Globus pallidus (tissue), 1 donor: Measurements from ENCODE around the gene UBE3D.

Source experiments
- DNase-seq: peaks from one replicate; pipeline ENCODE4 v3.0.0-alpha.2; 2015; ENCODE audit warnings: low spot score

Gene UBE3D

GRCh38 chr6:83065511-83066192, at the start of gene UBE3D:
Gene UBE3D, minus strand, starts transcription at chr6:83065841. Its CDS starts 123 bp downstream, at chr6:83065718.
- peak; percentile 82 for DNase-seq

GRCh38 chr6:83114164-83114563, 48.5 kb upstream of the UBE3D start:
- no peak for DNase-seq

- DNase-seq: no peak
These were observed 47.6 kb upstream of the UBE3D start for GRCh38 chr6:83113258-83113657.

GRCh38 chr6:83108378-83108777, 42.7 kb upstream of the UBE3D start:
- DNase-seq: no peak

- DNase-seq: no peak
These were observed 32.9 kb upstream of the UBE3D start for GRCh38 chr6:83098589-83098988.

GRCh38 chr6:83097675-83098074, 32.0 kb upstream of the UBE3D start:
- DNase-seq: no peak

- no peak for DNase-seq
These were observed 31.6 kb upstream of the UBE3D start for GRCh38 chr6:83097204-83097603.

GRCh38 chr6:83096791-83097190, 31.1 kb upstream of the UBE3D start:
- no peak for DNase-seq

GRCh38 chr6:83092756-83093399, 27.2 kb upstream of the UBE3D start:
- no peak for DNase-seq

- DNase-seq: no peak
These were observed 21.1 kb upstream of the UBE3D start for GRCh38 chr6:83086751-83087150.

- DNase-seq: no peak
These were observed 17.8 kb upstream of the UBE3D start for GRCh38 chr6:83083476-83083875.

GRCh38 chr6:83073615-83074014, 8.0 kb upstream of the UBE3D start:
- DNase-seq: peak; percentile 17

GRCh38 chr6:83072726-83073125, 7.1 kb upstream of the UBE3D start:
- no peak for DNase-seq

GRCh38 chr6:83071707-83072106, 6.1 kb upstream of the UBE3D start:
- no peak for DNase-seq

GRCh38 chr6:83071023-83071422, 5.4 kb upstream of the UBE3D start:
- peak; percentile 34 for DNase-seq

- DNase-seq: no peak
These were observed 4.0 kb upstream of the UBE3D start for GRCh38 chr6:83069633-83070032.

GRCh38 chr6:83068616-83069015, 3.0 kb upstream of the UBE3D start:
- no peak for DNase-seq

GRCh38 chr6:83067448-83068439, 2.1 kb upstream of the UBE3D start, which contains the start of gene DOP1A:
Gene DOP1A, plus strand, starts transcription at chr6:83067671. Its CDS starts 29,307 bp downstream, at chr6:83096978.
- peak; percentile 92 for DNase-seq

GRCh38 chr6:83062225-83062624, 3.4 kb downstream of the UBE3D start:
- DNase-seq: no peak

GRCh38 chr6:83061190-83061589, 4.5 kb downstream of the UBE3D start:
- no peak for DNase-seq

- peak; percentile 33 for DNase-seq
These were observed 7.8 kb downstream of the UBE3D start for GRCh38 chr6:83057705-83058321.

GRCh38 chr6:83055366-83055964, 10.2 kb downstream of the UBE3D start:
- DNase-seq: peak; percentile 38
